Endothelial cell of umbilical vein (primary cell): ENCODE data around the gene RAB3C.

ENCODE experiments used
- CTCF ChIP-seq, 2 donors: IDR thresholded peaks; 1 replicate in 1 of 2; 2 replicates in 1 of 2; pipeline ENCODE4 v1.5.1; 2011; ENCODE audit warnings: low read length in 2 of 2, mild to moderate bottlenecking in 2 of 2, moderate library complexity in 2 of 2, control low read depth in 1 of 2, inconsistent platforms in 1 of 2, low read depth in 1 of 2; ENCODE audit not compliant: insufficient read depth in 1 of 2; ENCODE audit errors: extremely low read depth in 1 of 2
- EZH2 ChIP-seq: IDR thresholded peaks from 2 replicates; pipeline ENCODE4 v1.6.1; 2012; ENCODE audit warnings: borderline replicate concordance, low read depth, mild to moderate bottlenecking, moderate library complexity, low read length, inconsistent platforms; ENCODE audit not compliant: severe bottlenecking
- MYC ChIP-seq: IDR thresholded peaks from one replicate; pipeline ENCODE4 v1.6.1; 2011; ENCODE audit warnings: mild to moderate bottlenecking, low read depth, low read length
- POLR2A ChIP-seq: IDR thresholded peaks from 2 replicates; pipeline ENCODE4 v1.6.1; 2012; ENCODE audit warnings: low read depth, mild to moderate bottlenecking, control low read depth, low read length
- POLR2AphosphoS5 ChIP-seq: IDR thresholded peaks from 2 replicates; pipeline ENCODE4 v1.6.1; 2012; ENCODE audit warnings: low read depth, mild to moderate bottlenecking, control low read depth, low read length, moderate library complexity; ENCODE audit not compliant: insufficient read depth
- TF ChIP-seq, protein P1 (sequence below): IDR thresholded peaks from 2 replicates; pipeline ENCODE4 v1.6.1; 2011; ENCODE audit not compliant: insufficient read depth, insufficient read length

DNA sequence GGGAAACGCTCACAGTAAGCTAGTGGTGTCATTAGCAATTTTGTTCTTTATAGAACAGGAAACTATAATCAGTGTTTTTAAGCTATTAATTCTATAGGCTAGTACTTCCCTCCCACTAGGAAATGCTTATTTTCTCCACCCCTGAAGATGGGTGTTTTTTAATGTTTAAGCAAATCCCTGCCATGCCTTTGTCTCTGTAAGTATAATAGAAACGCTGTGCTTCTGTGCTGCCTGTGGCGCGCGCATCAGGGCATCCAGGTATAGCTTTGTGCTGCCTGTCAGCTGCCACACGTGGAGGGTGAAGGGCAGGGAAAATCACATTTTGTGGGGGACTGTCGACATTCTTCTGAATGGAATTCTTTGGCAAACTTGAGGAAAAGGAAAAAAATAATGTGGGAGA is 217.5 kb downstream of the RAB3C start:
- no peak for TF ChIP-seq EZH2
- TF ChIP-seq CTCF (IDR thresholded peaks at IDR 0.05; ENCODE audit: extremely low read depth in 1 of 2, insufficient read depth in 1 of 2, low read depth in 1 of 2, low read length in 2 of 2) = no peak
- no peak for TF ChIP-seq POLR2AphosphoS5
- TF ChIP-seq, protein P1, sequence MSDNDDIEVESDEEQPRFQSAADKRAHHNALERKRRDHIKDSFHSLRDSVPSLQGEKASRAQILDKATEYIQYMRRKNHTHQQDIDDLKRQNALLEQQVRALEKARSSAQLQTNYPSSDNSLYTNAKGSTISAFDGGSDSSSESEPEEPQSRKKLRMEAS = no peak
- no peak for TF ChIP-seq POLR2A
- TF ChIP-seq MYC = no peak
